Fibroblast of lung (primary cell): ENCODE data around the gene ACOXL.

Experiments used
- EZH2 ChIP-seq: IDR thresholded peaks from 2 replicates; pipeline ENCODE4 v1.5.1; 2012; ENCODE audit warnings: low read length, control low read depth, mild to moderate bottlenecking; ENCODE audit errors: missing control alignments
- TF ChIP-seq, protein P1 (sequence below), 2 donors: IDR thresholded peaks in 1 of 2; conservative IDR thresholded peaks in 1 of 2; 1 replicate in 1 of 2; 2 replicates in 1 of 2; pipeline ENCODE4 v1.5.1; 2011 to 2012; ENCODE audit warnings: low read length in 2 of 2, control low read depth in 1 of 2, inconsistent platforms in 1 of 2, low read depth in 1 of 2, mild to moderate bottlenecking in 1 of 2

DNA sequence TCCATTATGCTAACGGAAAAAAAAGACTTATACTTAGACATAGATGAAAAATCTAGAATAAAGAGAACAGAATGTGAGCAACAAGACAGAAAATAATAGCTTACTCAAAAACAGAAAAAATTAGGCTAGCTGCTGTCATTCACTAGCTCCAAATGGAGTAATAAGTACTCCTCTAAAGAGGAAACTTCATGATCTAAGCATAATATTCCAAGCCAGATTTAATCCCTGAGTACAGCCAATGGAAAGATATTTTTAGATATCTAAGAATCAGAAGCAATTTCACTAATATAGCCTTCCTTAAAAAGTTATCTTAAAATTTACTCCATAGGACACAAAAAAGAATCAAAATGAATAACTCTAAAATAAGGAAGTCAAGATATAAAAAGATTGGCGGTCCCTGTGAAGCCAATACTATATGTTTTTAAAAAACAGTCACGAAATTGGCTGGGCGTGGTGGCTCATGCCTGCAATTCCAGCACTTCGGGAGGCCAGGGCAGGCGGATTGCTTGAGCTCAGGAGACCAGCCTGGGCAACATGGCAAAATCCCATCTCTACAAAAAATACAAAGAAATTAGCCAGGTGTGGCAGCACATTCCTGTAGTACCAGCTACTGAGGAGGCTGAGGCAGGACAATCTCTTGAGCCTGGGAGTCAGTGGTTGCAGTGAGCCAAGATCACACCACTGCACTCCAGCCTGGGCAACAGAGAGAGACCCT, 265.1 kb downstream of the ACOXL start:
- TF ChIP-seq, protein P1, sequence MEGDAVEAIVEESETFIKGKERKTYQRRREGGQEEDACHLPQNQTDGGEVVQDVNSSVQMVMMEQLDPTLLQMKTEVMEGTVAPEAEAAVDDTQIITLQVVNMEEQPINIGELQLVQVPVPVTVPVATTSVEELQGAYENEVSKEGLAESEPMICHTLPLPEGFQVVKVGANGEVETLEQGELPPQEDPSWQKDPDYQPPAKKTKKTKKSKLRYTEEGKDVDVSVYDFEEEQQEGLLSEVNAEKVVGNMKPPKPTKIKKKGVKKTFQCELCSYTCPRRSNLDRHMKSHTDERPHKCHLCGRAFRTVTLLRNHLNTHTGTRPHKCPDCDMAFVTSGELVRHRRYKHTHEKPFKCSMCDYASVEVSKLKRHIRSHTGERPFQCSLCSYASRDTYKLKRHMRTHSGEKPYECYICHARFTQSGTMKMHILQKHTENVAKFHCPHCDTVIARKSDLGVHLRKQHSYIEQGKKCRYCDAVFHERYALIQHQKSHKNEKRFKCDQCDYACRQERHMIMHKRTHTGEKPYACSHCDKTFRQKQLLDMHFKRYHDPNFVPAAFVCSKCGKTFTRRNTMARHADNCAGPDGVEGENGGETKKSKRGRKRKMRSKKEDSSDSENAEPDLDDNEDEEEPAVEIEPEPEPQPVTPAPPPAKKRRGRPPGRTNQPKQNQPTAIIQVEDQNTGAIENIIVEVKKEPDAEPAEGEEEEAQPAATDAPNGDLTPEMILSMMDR (conservative IDR thresholded peaks at IDR 0.05 in 1 of 2, IDR thresholded peaks at IDR 0.05 in 1 of 2; ENCODE audit: low read depth in 1 of 2, low read length in 2 of 2), result no peak
- TF ChIP-seq EZH2, result no peak
